HG03571 (cell line): ENCODE results near the gene CCSER2.
A peak's percentile ranks its signal among the peaks of the same experiment; 100 is the strongest.
"Not testable (repeated sequence)": the region's sequence is repeated elsewhere in the genome, so short reads cannot be mapped to it uniquely, and the experiment has no call there.

Source experiments
- ATAC-seq: cut with Tn5 transposase; IDR thresholded peaks from one replicate; pipeline ENCODE4 v1.9.1; 2021; ENCODE audit not compliant: unreplicated experiment

The CCSER2 gene

GRCh38 chr10:84388148-84388547 is 59.8 kb downstream of the CCSER2 start:
- no peak for ATAC-seq

- no peak for ATAC-seq
Measured at GRCh38 chr10:84390364-84390763, 62.0 kb downstream of the CCSER2 start.

GRCh38 chr10:84391326-84391725 is 62.9 kb downstream of the CCSER2 start:
- ATAC-seq: no peak

GRCh38 chr10:84392181-84392580 is 63.8 kb downstream of the CCSER2 start:
- no peak for ATAC-seq

GRCh38 chr10:84395581-84395980 is 67.2 kb downstream of the CCSER2 start:
- no peak for ATAC-seq

- ATAC-seq: no peak
Measured at GRCh38 chr10:84397735-84398144, 69.4 kb downstream of the CCSER2 start.

GRCh38 chr10:84398696-84399095 is 70.3 kb downstream of the CCSER2 start:
- no peak for ATAC-seq

- no peak for ATAC-seq
Measured at GRCh38 chr10:84401854-84402611, 73.6 kb downstream of the CCSER2 start.

- ATAC-seq: no peak
Measured at GRCh38 chr10:84404783-84405182, 76.4 kb downstream of the CCSER2 start.

GRCh38 chr10:84405662-84406061 is 77.3 kb downstream of the CCSER2 start:
- ATAC-seq: no peak

GRCh38 chr10:84406561-84406960 is 78.2 kb downstream of the CCSER2 start:
- ATAC-seq: no peak

- no peak for ATAC-seq
Measured at GRCh38 chr10:84407388-84408049, 79.1 kb downstream of the CCSER2 start.

- ATAC-seq: no peak
Measured at GRCh38 chr10:84412482-84412881, 84.1 kb downstream of the CCSER2 start.

GRCh38 chr10:84414110-84414509 is 85.7 kb downstream of the CCSER2 start:
- ATAC-seq: not testable (repeated sequence)

GRCh38 chr10:84415539-84416244 is 87.3 kb downstream of the CCSER2 start:
- ATAC-seq: no peak

GRCh38 chr10:84416245-84416555 is 87.8 kb downstream of the CCSER2 start:
- no peak for ATAC-seq

GRCh38 chr10:84423719-84424118 is 95.3 kb downstream of the CCSER2 start:
- ATAC-seq: no peak

- no peak for ATAC-seq
Measured at GRCh38 chr10:84424731-84425167, 96.4 kb downstream of the CCSER2 start.

GRCh38 chr10:84427903-84428650 is 99.7 kb downstream of the CCSER2 start:
- no peak for ATAC-seq

GRCh38 chr10:84428711-84429110 is 100.3 kb downstream of the CCSER2 start:
- no peak for ATAC-seq

- ATAC-seq: peak; percentile 95
Measured at GRCh38 chr10:84429926-84430520, 101.6 kb downstream of the CCSER2 start.
